Measurements from ENCODE around the gene PLD5. TPM values are rescaled to one million over a fixed set of nuclear protein-coding genes. Genes with fewer than 3 reads are reported as not detected.
"Not testable (repeated sequence)": the region's sequence is repeated elsewhere in the genome, so short reads cannot be mapped to it uniquely, and the experiment has no call there.

PLD5 gene
- total RNA-seq, 4 donors from 2014 or later: 0.28 to 0.79 (median 0.34) TPM

DNA sequence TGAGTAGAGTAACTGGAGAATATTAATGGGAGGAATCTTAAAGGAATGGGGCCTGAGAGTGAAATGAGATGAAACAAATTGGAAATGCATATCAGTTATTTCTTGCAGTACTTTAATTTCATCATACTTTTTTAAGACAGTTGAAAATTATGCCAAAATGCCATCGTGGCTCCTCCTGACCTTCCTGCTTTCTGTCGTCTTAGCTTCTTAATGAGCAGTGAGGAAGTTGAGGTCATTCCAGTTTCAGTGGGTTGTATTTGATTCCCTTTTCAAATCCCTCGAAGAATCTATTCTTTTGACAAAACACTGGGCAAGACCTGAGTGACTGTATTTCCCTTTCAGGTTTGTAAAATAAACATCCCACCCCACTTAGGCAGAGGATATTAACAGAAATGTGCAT, 390.7 kb downstream of the PLD5 start:
- DNase-seq (ENCODE audit: low spot score): no peak
- TF ChIP-seq CTCF (IDR thresholded peaks at IDR 0.05): no peak
- no peak for ATAC-seq (ENCODE audit: low FRiP score)

DNA sequence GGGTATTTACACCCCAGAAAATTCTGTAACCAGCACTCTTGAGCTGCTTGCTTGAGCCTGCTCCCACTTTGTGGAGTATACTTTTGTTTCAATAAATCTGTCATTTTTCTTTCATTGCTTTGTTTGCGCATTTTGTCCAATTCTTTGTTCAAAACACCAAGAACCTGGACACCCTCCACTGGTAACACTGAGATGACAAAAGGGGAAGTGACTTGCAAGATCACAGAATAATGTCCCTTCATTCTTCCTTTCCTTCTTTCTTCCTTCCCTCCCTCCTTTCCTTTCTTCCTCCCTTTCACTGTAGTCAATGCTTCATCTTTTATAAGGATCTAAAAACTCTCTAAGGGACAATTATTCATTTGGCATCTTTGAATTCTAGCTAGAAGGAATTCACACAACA, 391.1 kb downstream of the PLD5 start:
- no peak for TF ChIP-seq CTCF (IDR thresholded peaks at IDR 0.05)
- ATAC-seq (ENCODE audit: low FRiP score) (no peak), DNase-seq (ENCODE audit: low spot score) (no peak)

GRCh38 chr1:242132121-242132817, 392.2 kb downstream of the PLD5 start:
- ATAC-seq (ENCODE audit: low FRiP score): no peak
- no peak for DNase-seq (ENCODE audit: low spot score)
- TF ChIP-seq CTCF (IDR thresholded peaks at IDR 0.05): no peak

- TF ChIP-seq CTCF (IDR thresholded peaks at IDR 0.05): no peak
- DNase-seq (ENCODE audit: low spot score) (no peak), ATAC-seq (ENCODE audit: low FRiP score) (no peak)
Observed at GRCh38 chr1:242128951-242129502, 395.5 kb downstream of the PLD5 start.

- no peak for TF ChIP-seq CTCF (IDR thresholded peaks at IDR 0.05)
- ATAC-seq (ENCODE audit: low FRiP score) (no peak), DNase-seq (ENCODE audit: low spot score) (no peak)
Observed at GRCh38 chr1:242120432-242120831, 404.1 kb downstream of the PLD5 start.

- no peak for TF ChIP-seq CTCF (IDR thresholded peaks at IDR 0.05)
- ATAC-seq (ENCODE audit: low FRiP score) (no peak), DNase-seq (ENCODE audit: low spot score) (no peak)
Observed at GRCh38 chr1:242100921-242101320, 423.6 kb downstream of the PLD5 start.

- not testable (repeated sequence) for ATAC-seq (ENCODE audit: low FRiP score); DNase-seq (ENCODE audit: low spot score)
Observed at GRCh38 chr1:242097283-242097682, 427.2 kb downstream of the PLD5 start.

Measured in omental fat pad (tissue), 4 donors.